Measurements from ENCODE around the gene MAPKAPK2. TPM values are rescaled to one million over a fixed set of nuclear protein-coding genes. Genes with fewer than 3 reads are reported as not detected.

The MAPKAPK2 gene
- total RNA-seq, 4 donors from 2014 or later: 37.8 to 63.3 (median 42.9) TPM

DNA sequence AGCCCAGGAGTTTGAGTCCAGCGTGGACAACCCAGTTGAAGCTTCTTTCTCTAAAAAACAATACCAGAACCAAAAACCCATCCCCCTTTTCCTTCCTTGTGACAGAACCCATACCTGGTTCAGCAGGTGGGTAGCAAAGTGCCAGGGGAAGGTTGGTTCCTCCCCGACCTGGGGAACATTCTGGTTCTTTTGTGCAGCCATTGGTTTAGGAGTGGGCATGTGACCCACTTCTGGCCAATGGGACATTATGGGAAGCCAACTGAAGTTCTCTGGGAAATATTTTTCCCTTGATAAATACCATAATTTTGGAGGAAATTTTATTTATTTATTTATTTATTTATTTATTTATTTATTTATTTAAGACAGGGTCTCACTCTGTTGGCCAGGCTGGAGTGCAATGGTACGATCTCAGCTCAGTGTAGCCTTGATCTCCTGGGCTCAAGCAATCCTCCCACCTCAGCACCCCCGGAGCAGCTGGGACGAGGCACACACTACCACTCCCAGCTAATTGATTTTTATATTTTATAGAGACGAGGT lies 15.8 kb upstream of the MAPKAPK2 start:
- TF ChIP-seq CTCF (IDR thresholded peaks at IDR 0.05; ENCODE audit: low read depth): no peak

- no peak for TF ChIP-seq CTCF (IDR thresholded peaks at IDR 0.05; ENCODE audit: low read depth)
Observed at GRCh38 chr1:206672011-206672688, 12.6 kb upstream of the MAPKAPK2 start.

DNA sequence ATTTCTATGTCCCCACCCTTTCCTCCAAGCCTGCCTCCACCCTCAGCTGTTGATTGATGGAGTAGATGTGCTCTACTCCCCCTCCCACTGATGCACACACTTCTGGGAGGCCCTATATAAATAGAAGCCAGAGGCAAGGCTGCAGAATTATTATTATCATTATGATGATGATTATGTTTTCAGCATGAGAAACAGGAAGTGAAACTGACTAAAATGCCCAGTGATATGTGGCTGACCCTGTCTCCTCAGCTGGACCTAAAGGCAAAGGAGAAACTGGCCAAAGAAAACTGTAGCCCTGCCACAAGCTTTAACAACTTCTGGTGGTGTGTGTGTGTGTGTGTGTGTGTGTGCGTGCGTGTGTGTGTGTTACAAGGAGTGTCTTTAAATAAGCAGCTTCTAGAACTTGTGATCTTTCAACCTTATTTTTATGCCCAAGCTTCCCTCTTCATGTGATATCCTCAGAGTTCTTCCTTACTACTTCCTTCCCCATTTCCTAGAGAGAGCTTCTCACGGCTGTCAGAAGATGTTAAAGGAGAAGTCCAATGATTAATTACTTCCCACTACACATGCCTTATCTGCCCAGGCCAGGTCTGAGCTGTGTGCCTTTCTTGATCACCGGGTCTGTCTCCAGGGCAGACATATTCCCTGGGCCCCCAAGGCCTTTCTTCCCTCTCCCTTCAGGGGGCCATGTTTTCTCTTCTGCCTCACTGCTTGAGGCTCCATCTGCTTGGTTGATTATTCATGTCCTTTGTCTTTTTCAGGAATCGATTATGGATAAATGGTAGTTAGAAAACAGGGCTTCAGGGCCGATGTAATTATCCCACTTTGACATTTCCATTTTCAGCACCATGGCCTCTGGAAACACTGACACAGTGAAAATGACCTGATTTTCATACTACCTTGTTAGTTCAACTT lies 11.6 kb upstream of the MAPKAPK2 start:
- no peak for TF ChIP-seq CTCF (IDR thresholded peaks at IDR 0.05; ENCODE audit: low read depth)

DNA sequence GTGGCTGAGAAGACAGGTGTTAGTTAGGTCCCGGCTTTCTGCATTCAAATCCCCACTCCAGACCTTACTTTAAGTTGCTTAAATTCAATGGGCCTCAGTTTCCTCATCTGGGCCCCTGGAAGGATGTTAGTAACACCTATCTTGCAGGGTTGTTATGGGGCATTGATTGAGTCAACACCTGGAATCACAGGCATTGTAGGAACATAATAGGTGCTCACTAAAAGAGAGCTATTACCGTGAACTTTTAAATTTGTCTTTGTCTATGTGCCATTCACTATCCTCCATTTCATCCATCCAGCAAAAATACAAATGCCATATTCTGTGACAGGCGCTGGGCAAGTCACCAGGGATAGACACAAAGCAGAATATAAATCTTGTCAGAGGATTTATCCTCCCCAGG lies 10.5 kb upstream of the MAPKAPK2 start:
- no peak for TF ChIP-seq CTCF (IDR thresholded peaks at IDR 0.05; ENCODE audit: low read depth)

- no peak for TF ChIP-seq CTCF (IDR thresholded peaks at IDR 0.05; ENCODE audit: low read depth)
Observed at GRCh38 chr1:206674745-206675175, 9.9 kb upstream of the MAPKAPK2 start.

- TF ChIP-seq CTCF (IDR thresholded peaks at IDR 0.05; ENCODE audit: low read depth): no peak
Observed at GRCh38 chr1:206676499-206676898, 8.2 kb upstream of the MAPKAPK2 start.

DNA sequence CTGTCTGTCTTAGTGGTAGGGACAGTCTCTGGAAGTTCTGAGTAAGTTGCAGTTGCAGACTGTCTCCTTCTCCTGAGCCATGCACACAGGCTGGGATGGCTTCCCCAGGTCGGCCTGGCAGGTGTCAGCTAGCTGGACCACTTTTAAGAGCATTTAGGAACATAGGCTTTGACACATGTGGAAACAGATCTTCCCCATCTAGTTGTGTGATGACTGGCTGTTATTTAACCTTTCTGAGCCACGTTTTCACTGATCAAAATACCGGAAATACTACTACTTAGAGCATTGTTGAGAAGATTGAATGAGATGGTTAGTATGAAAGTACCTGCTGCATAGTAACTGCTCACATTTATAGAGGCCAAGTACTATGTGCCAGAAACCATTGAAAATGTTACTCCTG lies 6.2 kb upstream of the MAPKAPK2 start:
- TF ChIP-seq CTCF (IDR thresholded peaks at IDR 0.05; ENCODE audit: low read depth): no peak
